Hepatocyte (in vitro differentiated cells): ENCODE results near the gene PSMC1. TPM values are rescaled to one million over a fixed set of nuclear protein-coding genes. Genes with fewer than 3 reads are reported as not detected.
"Not testable (repeated sequence)": the region's sequence is repeated elsewhere in the genome, so short reads cannot be mapped to it uniquely, and the experiment has no call there.

Experiments used
- DNase-seq: peaks from one replicate; pipeline ENCODE4 v3.0.0-alpha.2; 2016; ENCODE audit warnings: low spot score
- H2AFZ ChIP-seq: fragments of 200-600 bp; sonication (generic); 2 replicates; pipeline ENCODE4 v1.6.0; 2016; ENCODE audit warnings: antibody characterized with exemption, mild to moderate bottlenecking
- H3K27ac ChIP-seq: fragments of 200-600 bp; sonication (generic); 2 replicates; pipeline ENCODE4 v1.5.1; 2016; ENCODE audit warnings: mild to moderate bottlenecking
- H3K27me3 ChIP-seq: fragments of 200-600 bp; sonication (generic); 2 replicates; pipeline ENCODE4 v1.6.1; 2016
- H3K36me3 ChIP-seq: fragments of 200-600 bp; sonication (generic); replicated peaks from 2 replicates; pipeline ENCODE4 v1.5.1; 2016; ENCODE audit warnings: low read depth; ENCODE audit not compliant: insufficient read depth
- H3K4me1 ChIP-seq: fragments of 200-600 bp; sonication (generic); 2 replicates; pipeline ENCODE4 v1.5.1; 2016; ENCODE audit warnings: mild to moderate bottlenecking, moderate library complexity; ENCODE audit not compliant: insufficient read depth
- H3K4me2 ChIP-seq: fragments of 200-600 bp; sonication (generic); 2 replicates; pipeline ENCODE4 v1.6.0; 2016
- H3K4me3 ChIP-seq: fragments of 200-600 bp; sonication (generic); 2 replicates; pipeline ENCODE4 v1.5.1; 2016; ENCODE audit warnings: mild to moderate bottlenecking
- H3K79me2 ChIP-seq: fragments of 200-600 bp; sonication (generic); 2 replicates; pipeline ENCODE4 v1.6.0; 2017; ENCODE audit warnings: mild to moderate bottlenecking
- H3K9me2 ChIP-seq: fragments of 200-600 bp; sonication (generic); replicated peaks from 2 replicates; pipeline ENCODE4 v1.6.0; 2017; ENCODE audit warnings: mild to moderate bottlenecking; ENCODE audit not compliant: insufficient read depth
- H3K9me3 ChIP-seq: fragments of 200-600 bp; sonication (generic); 2 replicates; pipeline ENCODE4 v1.5.1; 2016; ENCODE audit warnings: low read depth, mild to moderate bottlenecking
- H4K20me1 ChIP-seq: fragments of 200-600 bp; sonication (generic); 2 replicates; pipeline ENCODE4 v1.6.0; 2016; ENCODE audit warnings: mild to moderate bottlenecking; ENCODE audit not compliant: insufficient read depth, poor library complexity, severe bottlenecking
- EZH2 ChIP-seq: fragments of 200-600 bp; sonication (generic); IDR thresholded peaks from 2 replicates; pipeline ENCODE4 v1.6.1; 2016; ENCODE audit warnings: antibody characterized with exemption, mild to moderate bottlenecking, borderline replicate concordance
- EZH2phosphoT487 ChIP-seq: fragments of 200-600 bp; sonication (generic); IDR thresholded peaks from one replicate; pipeline ENCODE4 v1.6.1; 2018; ENCODE audit warnings: antibody characterized with exemption, mild to moderate bottlenecking, low read depth, moderate library complexity; ENCODE audit not compliant: unreplicated experiment, severe bottlenecking
- WGBS: methylation state at CpG from one replicate; pipeline ENCODE4 v1.1.6; 2016; ENCODE audit warnings: low lambda C conversion rate; ENCODE audit errors: missing lambda C conversion rate; 5-methylcytosine and 5-hydroxymethylcytosine counted together
- polyA plus RNA-seq: library from polyadenylated mRNA; unstranded; fragments of >200 nt; fragmentation: Nextera tagmentation; extraction: Ambion mirVana; gene quantifications from 2 replicates; pipeline ENCODE4 v1.2.1, GENCODE V29; 2016
- total RNA-seq: library from RNA; depleted of rRNA; stranded (reverse); fragments of >200 nt; gene quantifications from 2 replicates; pipeline ENCODE4 v1.2.3, GENCODE V29; 2014
- TF ChIP-seq, protein P1 (sequence below): fragments of 200-600 bp; sonication (generic); IDR thresholded peaks from 2 replicates; pipeline ENCODE4 v1.5.1; 2016; ENCODE audit warnings: antibody characterized with exemption, mild to moderate bottlenecking; ENCODE audit not compliant: poor library complexity

Gene PSMC1
- total RNA-seq = 148 and 171 TPM in 2 replicates
- 144 and 163 TPM in 2 replicates for polyA plus RNA-seq

- TF ChIP-seq EZH2 = no peak
- TF ChIP-seq, protein P1, sequence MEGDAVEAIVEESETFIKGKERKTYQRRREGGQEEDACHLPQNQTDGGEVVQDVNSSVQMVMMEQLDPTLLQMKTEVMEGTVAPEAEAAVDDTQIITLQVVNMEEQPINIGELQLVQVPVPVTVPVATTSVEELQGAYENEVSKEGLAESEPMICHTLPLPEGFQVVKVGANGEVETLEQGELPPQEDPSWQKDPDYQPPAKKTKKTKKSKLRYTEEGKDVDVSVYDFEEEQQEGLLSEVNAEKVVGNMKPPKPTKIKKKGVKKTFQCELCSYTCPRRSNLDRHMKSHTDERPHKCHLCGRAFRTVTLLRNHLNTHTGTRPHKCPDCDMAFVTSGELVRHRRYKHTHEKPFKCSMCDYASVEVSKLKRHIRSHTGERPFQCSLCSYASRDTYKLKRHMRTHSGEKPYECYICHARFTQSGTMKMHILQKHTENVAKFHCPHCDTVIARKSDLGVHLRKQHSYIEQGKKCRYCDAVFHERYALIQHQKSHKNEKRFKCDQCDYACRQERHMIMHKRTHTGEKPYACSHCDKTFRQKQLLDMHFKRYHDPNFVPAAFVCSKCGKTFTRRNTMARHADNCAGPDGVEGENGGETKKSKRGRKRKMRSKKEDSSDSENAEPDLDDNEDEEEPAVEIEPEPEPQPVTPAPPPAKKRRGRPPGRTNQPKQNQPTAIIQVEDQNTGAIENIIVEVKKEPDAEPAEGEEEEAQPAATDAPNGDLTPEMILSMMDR = no peak
- H4K20me1 ChIP-seq = peaks cover 12% of the 10 kb centered on the region
- no peaks in the 10 kb centered on the region for H3K9me2 ChIP-seq
- DNase-seq = peak; percentile 94
- no peaks in the 10 kb centered on the region for H3K36me3 ChIP-seq
- peaks cover 40% of the 10 kb centered on the region for H3K79me2 ChIP-seq
- peaks cover 7% of the 10 kb centered on the region for H3K4me1 ChIP-seq
- peaks cover 8% of the 10 kb centered on the region for H3K27me3 ChIP-seq
- H3K9me3 ChIP-seq = no peaks in the 10 kb centered on the region
- H2AFZ ChIP-seq = peak within 1 kb of the TSS; percentile 80
- under 1% methylated on average over 55 of the region's 55 CpGs for WGBS
- H3K27ac ChIP-seq = peak within 1 kb of the TSS; percentile 72
- peak within 1 kb of the TSS; percentile 93 for H3K4me2 ChIP-seq
- H3K4me3 ChIP-seq = peak within 1 kb of the TSS; percentile 51
Observed at GRCh38 chr14:90256354-90257131, at the start of gene PSMC1. Gene PSMC1, plus strand, starts transcription at chr14:90256553. Its CDS starts 45 bp downstream, at chr14:90256598.

DNA sequence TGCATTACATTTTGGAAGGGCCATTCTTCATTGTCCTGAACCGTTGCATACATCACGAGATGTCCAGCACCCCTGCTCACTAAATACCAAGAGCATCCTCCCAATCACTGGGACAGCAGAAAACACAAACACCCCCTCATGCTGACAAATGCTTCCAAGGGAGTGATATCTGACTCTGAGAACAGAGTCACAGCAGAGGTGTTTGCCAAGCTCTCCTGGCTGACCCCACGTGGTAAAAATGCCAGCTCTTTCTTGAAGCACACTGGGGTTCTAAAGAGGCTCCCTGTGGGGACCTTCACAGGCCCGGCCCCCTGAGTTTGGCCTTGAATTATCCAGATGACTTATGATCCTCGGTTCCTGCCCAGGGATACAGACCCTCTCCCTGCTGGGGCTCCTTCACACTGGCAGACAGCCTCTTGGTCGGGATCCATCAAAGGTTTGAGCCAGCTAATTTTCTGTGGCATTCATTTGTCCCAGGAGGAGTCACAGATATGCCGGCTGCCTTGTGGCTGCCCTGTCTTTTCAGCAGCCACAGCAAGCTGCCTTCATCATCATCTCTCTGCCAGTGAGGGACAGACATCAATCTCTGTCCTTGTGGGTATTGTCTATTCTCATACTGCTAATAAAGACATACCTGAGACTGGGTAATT is 43.1 kb upstream of the PSMC1 start:
- no peak for DNase-seq
- H3K9me2 ChIP-seq = no peaks in the 10 kb centered on the region
- no peaks in the 10 kb centered on the region for H3K79me2 ChIP-seq
- no peak overlapping the region for H3K4me2 ChIP-seq
- H3K4me3 ChIP-seq = no peak overlapping the region
- H3K27me3 ChIP-seq = no peaks in the 10 kb centered on the region
- no peak overlapping the region for H3K27ac ChIP-seq
- no peaks in the 10 kb centered on the region for H3K9me3 ChIP-seq
- no peaks in the 10 kb centered on the region for H4K20me1 ChIP-seq
- WGBS = 81% methylated on average over 7 of the region's 7 CpGs
- no peaks in the 10 kb centered on the region for H3K4me1 ChIP-seq
- H2AFZ ChIP-seq = no peak overlapping the region
- TF ChIP-seq EZH2phosphoT487 (no peak), EZH2 (no peak)
- TF ChIP-seq, protein P1 = no peak
- H3K36me3 ChIP-seq = no peaks in the 10 kb centered on the region

- no peak overlapping the region for H3K4me2 ChIP-seq
- H3K9me3 ChIP-seq = no peaks in the 10 kb centered on the region
- no peaks in the 10 kb centered on the region for H3K36me3 ChIP-seq
- H3K4me3 ChIP-seq = no peak overlapping the region
- no peaks in the 10 kb centered on the region for H3K27me3 ChIP-seq
- H3K9me2 ChIP-seq = no peaks in the 10 kb centered on the region
- no peak overlapping the region for H2AFZ ChIP-seq
- no peaks in the 10 kb centered on the region for H4K20me1 ChIP-seq
- TF ChIP-seq EZH2 = no peak
- TF ChIP-seq, protein P1 = no peak
- TF ChIP-seq EZH2phosphoT487 = no peak
- DNase-seq = no peak
- H3K4me1 ChIP-seq = no peaks in the 10 kb centered on the region
- no peak overlapping the region for H3K27ac ChIP-seq
- H3K79me2 ChIP-seq = no peaks in the 10 kb centered on the region
- 83% methylated on average over 4 of the region's 4 CpGs for WGBS
Observed at GRCh38 chr14:90228478-90228877, 27.9 kb upstream of the PSMC1 start.

- not testable (repeated sequence) for H2AFZ ChIP-seq, H3K27ac ChIP-seq, H3K36me3 ChIP-seq, H3K27me3 ChIP-seq, H3K4me2 ChIP-seq, H3K4me3 ChIP-seq, H4K20me1 ChIP-seq, H3K79me2 ChIP-seq, H3K4me1 ChIP-seq, H3K9me2 ChIP-seq, H3K9me3 ChIP-seq, DNase-seq
- WGBS = 100% methylated on average over 1 of the region's 1 CpG
Observed at GRCh38 chr14:90229942-90230341, 26.4 kb upstream of the PSMC1 start.
